Right lobe of liver (tissue), 4 donors: ENCODE data around the gene UBE2O.

Source experiments
- POLR2A ChIP-seq: fragments of 450-650 bp; IDR thresholded peaks from one replicate; pipeline ENCODE4 v1.6.1; 2017; ENCODE audit warnings: antibody characterized with exemption, mild to moderate bottlenecking
- TF ChIP-seq, protein P1 (sequence below), 4 donors: fragments of 200-600 bp in 3 of 4; fragments of 450-650 bp in 1 of 4; IDR thresholded peaks; one replicate each; pipeline versions ENCODE4 v1.5.1 to v1.8.0; 2016 to 2022; ENCODE audit warnings: antibody characterized with exemption in 4 of 4, mild to moderate bottlenecking in 2 of 4
- donor health status: DM: no; HTN: no; CAD: no.
- donor health status: DM: no; HTN: no; CAD: no.
- donor health status: DM: no; HTN: yes; CAD: no.

DNA sequence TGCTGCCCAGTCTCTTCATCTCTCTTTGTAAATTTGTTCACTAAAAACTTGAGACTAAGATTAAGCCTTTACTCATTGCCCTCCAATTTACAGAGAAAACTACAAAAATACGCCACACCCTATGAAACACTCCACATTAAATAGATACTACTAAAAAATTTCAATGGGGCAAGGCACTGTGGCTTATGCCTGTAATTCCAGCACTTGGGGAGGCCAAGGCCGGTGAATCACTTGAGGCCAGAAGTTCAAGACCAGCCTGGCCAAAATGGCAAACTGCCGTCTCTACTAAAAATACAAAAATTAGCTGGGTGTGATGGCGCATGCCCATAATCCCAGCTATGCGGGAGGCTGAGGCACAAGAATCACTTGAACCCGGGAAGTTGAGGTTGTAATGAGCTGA, 3.8 kb downstream of the UBE2O start:
- TF ChIP-seq, protein P1, sequence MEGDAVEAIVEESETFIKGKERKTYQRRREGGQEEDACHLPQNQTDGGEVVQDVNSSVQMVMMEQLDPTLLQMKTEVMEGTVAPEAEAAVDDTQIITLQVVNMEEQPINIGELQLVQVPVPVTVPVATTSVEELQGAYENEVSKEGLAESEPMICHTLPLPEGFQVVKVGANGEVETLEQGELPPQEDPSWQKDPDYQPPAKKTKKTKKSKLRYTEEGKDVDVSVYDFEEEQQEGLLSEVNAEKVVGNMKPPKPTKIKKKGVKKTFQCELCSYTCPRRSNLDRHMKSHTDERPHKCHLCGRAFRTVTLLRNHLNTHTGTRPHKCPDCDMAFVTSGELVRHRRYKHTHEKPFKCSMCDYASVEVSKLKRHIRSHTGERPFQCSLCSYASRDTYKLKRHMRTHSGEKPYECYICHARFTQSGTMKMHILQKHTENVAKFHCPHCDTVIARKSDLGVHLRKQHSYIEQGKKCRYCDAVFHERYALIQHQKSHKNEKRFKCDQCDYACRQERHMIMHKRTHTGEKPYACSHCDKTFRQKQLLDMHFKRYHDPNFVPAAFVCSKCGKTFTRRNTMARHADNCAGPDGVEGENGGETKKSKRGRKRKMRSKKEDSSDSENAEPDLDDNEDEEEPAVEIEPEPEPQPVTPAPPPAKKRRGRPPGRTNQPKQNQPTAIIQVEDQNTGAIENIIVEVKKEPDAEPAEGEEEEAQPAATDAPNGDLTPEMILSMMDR (IDR thresholded peaks at IDR 0.05), result no peak
- TF ChIP-seq POLR2A, result no peak
